Prostate gland (tissue), 2 donors: Measurements from ENCODE around the gene GNA15. TPM values are rescaled to one million over a fixed set of nuclear protein-coding genes. Genes with fewer than 3 reads are reported as not detected.
A peak's percentile ranks its signal among the peaks of the same experiment; 100 is the strongest.

Source experiments
- DNase-seq: peaks from one replicate; pipeline ENCODE4 v3.0.0-alpha.2; 2019; ENCODE audit warnings: low spot score
- H3K27ac ChIP-seq, 2 donors: fragments of 200-600 bp; sonication (generic); 2 replicates each; pipeline ENCODE4 v1.5.1; 2017 to 2019
- H3K27me3 ChIP-seq: fragments of 200-600 bp; sonication (generic); replicated peaks from 2 replicates; pipeline ENCODE4 v1.5.1; 2019; ENCODE audit not compliant: insufficient read depth
- H3K36me3 ChIP-seq, 2 donors: fragments of 200-600 bp; sonication (generic); 1 replicate in 1 of 2; 2 replicates in 1 of 2; pipeline versions ENCODE4 v1.5.1 to v1.8.1; 2017 to 2019
- H3K4me1 ChIP-seq: fragments of 200-600 bp; sonication (generic); replicated peaks from 2 replicates; pipeline ENCODE4 v1.5.1; 2019
- H3K4me3 ChIP-seq, 2 donors: fragments of 200-600 bp; sonication (generic); 2 replicates each; pipeline ENCODE4 v1.5.1; 2017 to 2019
- H3K9me3 ChIP-seq: fragments of 200-600 bp; sonication (generic); 2 replicates; pipeline ENCODE4 v1.5.1; 2017
- POLR2A ChIP-seq: fragments of 450-650 bp; IDR thresholded peaks from one replicate; pipeline ENCODE4 v1.6.1; 2016; ENCODE audit warnings: antibody characterized with exemption, mild to moderate bottlenecking
- POLR2AphosphoS5 ChIP-seq: sonication (generic); formaldehyde crosslinking; IDR thresholded peaks from one replicate; pipeline ENCODE4 v1.6.1; 2017; ENCODE audit warnings: antibody characterized with exemption
- WGBS: methylation state at CpG from one replicate; pipeline ENCODE4 v1.1.5; 2018; 5-methylcytosine and 5-hydroxymethylcytosine counted together
- intact Hi-C: fragments of 100-400 bp; cut with DNase I; formaldehyde crosslinking; loops from one replicate; pipeline ENCODE4 v1.14.2; 2022
- total RNA-seq, 2 donors: library from RNA; depleted of rRNA; stranded (reverse); fragments of >200 nt; gene quantifications; one replicate each; pipeline ENCODE4 v1.1.0, GENCODE V29; 2016
- TF ChIP-seq, protein P1 (sequence below), 4 experiments: fragments of 200-600 bp in 2 of 4; fragments of 450-650 bp in 2 of 4; sonication (generic) in 2 of 4; IDR thresholded peaks; 1 replicate in 3 of 4; 2 replicates in 1 of 4; pipeline ENCODE4 v1.5.1; 2016 to 2019; ENCODE audit warnings: antibody characterized with exemption in 4 of 4, mild to moderate bottlenecking in 2 of 4, moderate library complexity in 2 of 4

Gene GNA15
- total RNA-seq, 2 donors from 2014 or later = 11.1 to 13.3 TPM

DNA sequence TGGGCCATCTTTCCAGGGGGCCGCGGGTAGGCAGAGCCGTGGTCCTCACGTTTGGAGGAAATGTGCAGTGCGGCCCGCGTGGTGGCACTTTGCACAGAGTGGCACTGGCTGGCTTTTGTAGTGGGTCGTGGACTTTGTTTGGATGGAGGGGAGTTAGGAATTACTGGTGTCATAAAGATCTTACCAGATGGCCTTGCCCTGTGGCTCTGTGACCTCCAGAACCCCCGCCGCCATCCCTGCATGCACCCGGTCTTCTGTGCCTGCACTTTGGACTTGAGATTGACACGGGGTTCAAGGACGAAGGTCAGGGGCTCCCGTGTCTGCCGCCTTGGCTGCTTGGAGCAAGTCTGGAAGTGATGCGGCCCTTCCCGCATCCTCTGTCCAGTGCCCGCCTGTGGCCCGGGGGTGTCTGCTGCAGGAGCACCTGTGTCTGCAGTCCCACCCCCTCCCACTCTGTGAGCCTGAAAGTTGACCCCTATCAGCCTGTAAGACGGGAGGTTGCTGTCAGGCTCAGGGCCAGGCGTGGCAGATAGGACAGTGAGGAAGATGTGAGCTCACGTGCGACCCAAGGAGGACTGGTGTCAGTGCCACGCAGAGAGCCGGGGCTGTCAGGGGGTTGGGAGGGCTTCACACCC, 39.4 kb upstream of the GNA15 start:
- 37% methylated on average over 25 of the region's 25 CpGs for WGBS
- Histone ChIP-seq H3K27me3 (no peaks in the 10 kb centered on the region), H3K9me3 (no peaks in the 10 kb centered on the region), H3K4me1 (peaks cover 36% of the 10 kb centered on the region), H3K4me3 (peak overlapping the region; percentile 72 to 92), H3K27ac (peak overlapping the region; percentile 60 to 83), H3K36me3 (no peaks in the 10 kb centered on the region)
- intact Hi-C loops = no loop called here
- DNase-seq = no peak
- TF ChIP-seq POLR2AphosphoS5 (no peak), POLR2A (no peak)
- TF ChIP-seq, protein P1, sequence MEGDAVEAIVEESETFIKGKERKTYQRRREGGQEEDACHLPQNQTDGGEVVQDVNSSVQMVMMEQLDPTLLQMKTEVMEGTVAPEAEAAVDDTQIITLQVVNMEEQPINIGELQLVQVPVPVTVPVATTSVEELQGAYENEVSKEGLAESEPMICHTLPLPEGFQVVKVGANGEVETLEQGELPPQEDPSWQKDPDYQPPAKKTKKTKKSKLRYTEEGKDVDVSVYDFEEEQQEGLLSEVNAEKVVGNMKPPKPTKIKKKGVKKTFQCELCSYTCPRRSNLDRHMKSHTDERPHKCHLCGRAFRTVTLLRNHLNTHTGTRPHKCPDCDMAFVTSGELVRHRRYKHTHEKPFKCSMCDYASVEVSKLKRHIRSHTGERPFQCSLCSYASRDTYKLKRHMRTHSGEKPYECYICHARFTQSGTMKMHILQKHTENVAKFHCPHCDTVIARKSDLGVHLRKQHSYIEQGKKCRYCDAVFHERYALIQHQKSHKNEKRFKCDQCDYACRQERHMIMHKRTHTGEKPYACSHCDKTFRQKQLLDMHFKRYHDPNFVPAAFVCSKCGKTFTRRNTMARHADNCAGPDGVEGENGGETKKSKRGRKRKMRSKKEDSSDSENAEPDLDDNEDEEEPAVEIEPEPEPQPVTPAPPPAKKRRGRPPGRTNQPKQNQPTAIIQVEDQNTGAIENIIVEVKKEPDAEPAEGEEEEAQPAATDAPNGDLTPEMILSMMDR (IDR thresholded peaks at IDR 0.05) = no peak

DNA sequence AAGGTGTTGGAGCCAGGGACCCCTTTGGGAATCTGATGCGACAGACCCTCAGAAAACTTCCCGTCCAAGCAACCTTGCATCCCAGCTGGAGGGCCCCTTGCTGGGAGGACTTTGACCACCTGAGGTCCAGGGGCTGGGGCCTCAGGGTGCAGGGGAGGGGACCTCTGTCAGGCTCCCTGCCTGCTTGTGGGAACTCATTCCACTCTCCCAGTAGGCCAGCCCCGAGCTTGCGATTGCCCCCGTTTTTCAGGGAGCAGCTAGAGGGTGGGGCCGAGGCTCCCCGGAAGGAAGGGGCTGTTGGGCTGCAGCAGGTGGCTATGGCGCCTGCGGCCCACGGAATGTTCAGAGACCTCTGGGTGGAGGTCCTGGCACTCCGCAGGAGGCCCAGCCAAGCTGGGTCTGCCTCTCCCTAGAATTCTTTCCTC, 38.9 kb upstream of the GNA15 start:
- peak overlapping the region in 1 of 2 donors; percentile 72 for H3K4me3 ChIP-seq
- 52% methylated on average over 6 of the region's 11 CpGs for WGBS
- peak overlapping the region; percentile 60 to 83 for H3K27ac ChIP-seq
- H3K4me1 ChIP-seq = peaks cover 36% of the 10 kb centered on the region
- H3K27me3 ChIP-seq = no peaks in the 10 kb centered on the region
- no peaks in the 10 kb centered on the region for H3K36me3 ChIP-seq
- no peaks in the 10 kb centered on the region for H3K9me3 ChIP-seq
- DNase-seq = no peak
- no peak for TF ChIP-seq POLR2AphosphoS5
- TF ChIP-seq POLR2A = no peak
- TF ChIP-seq, protein P1 (IDR thresholded peaks at IDR 0.05) = no peak
- intact Hi-C loops = no loop called here

DNA sequence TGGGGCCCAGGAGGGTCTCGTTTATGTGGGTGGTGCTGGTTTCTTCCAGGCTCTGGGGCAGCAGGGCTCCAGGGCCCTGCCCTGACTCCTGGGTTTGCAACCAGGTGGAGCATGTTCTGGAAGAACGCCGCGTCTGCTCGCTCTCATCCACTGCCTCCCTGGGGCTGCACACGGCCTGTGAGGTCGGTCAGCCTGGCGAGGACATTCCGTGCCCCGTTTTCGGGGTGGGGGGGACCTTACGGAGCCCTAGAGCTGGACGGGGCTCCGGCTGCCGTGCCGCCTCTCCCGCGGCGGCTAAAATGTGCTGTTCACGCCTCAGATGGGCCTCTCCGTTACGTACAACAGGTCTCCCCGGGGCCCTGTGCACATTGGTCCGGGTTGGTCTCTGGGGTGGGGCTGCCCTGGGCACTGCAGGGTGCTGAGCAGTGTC, 38.4 kb upstream of the GNA15 start:
- 53% methylated on average over 22 of the region's 24 CpGs for WGBS
- Histone ChIP-seq H3K4me3 (peak overlapping the region in 1 of 2 donors; percentile 72), H3K36me3 (no peaks in the 10 kb centered on the region), H3K4me1 (peaks cover 36% of the 10 kb centered on the region), H3K27ac (peak overlapping the region; percentile 60 to 83), H3K9me3 (no peaks in the 10 kb centered on the region), H3K27me3 (no peaks in the 10 kb centered on the region)
- no peak for DNase-seq
- TF ChIP-seq POLR2AphosphoS5 (no peak), POLR2A (no peak)
- TF ChIP-seq, protein P1 (IDR thresholded peaks at IDR 0.05) = no peak
- intact Hi-C loops = no loop called here

DNA sequence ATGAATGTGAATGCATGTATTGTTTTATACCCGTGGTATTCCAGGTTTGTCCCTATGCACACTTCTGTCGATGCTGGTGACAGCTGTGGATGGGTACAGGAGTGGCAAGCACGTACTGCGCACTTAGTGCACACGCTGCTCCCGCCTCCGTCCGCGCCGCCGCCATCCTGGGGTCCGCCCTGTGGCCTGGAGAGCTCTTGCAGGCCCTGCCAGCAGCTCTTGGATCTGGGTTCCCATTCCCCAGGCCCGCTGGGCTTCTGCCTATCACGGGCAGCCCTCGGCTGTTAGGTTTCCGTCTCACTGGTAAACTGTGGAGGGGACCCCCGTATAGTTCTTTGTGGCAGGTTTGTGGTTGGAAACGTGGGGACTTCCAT, 37.7 kb upstream of the GNA15 start:
- intact Hi-C loops = no loop called here
- H3K9me3 ChIP-seq = no peaks in the 10 kb centered on the region
- H3K27me3 ChIP-seq = no peaks in the 10 kb centered on the region
- H3K27ac ChIP-seq = peak overlapping the region; percentile 83 to 88
- H3K4me1 ChIP-seq = peaks cover 36% of the 10 kb centered on the region
- TF ChIP-seq, protein P1 (IDR thresholded peaks at IDR 0.05) = no peak
- TF ChIP-seq POLR2AphosphoS5 (no peak), POLR2A (no peak)
- no peak for DNase-seq
- 77% methylated on average over 18 of the region's 18 CpGs for WGBS
- no peaks in the 10 kb centered on the region for H3K36me3 ChIP-seq
- H3K4me3 ChIP-seq = peak overlapping the region; percentile 15 to 72
